ENCODE results near the gene VENTX. TPM values are rescaled to one million over a fixed set of nuclear protein-coding genes. Genes with fewer than 3 reads are reported as not detected.

Gene VENTX
- polyA plus RNA-seq, 4 donors, result 0.06 to 0.24 (median 0.18) TPM

DNA sequence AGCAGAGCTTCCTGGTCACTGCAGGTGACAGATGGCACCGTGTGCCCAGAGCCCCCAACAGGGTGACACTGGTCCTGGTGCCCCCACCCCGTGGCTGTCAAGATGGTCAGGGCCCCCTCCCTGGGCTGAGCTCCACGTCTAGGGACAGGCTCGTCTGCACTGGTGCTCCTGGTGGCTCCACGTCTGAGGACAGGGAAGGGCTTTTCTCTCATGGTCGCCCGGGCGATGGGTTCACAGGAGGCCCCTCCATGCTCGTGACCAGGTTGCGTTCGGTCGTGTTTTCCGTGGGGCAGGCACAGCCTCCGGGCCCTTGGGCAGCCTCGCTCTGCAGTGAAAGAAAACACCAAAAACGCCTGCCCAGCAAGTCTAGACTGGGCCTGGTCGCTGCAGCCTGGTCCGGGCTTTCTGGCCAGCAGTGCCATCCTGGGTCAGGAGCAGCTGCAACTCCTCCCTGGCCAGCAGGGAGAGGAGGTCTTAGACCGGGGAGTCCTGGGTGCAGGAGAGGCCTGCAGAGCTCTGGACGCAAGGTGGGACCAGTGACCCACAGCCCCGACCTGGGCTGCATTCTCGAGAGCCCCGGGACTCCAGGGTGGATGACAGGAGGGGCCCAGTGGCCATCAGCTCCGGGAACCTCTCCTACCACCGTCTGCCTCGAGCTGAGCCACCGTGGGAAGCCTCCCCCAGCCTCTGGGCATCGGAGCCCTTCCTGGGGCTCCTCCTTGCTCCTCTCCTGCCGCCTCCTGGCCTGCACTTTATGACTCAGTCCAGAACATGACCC, 35.5 kb upstream of the VENTX start:
- no peak for DNase-seq (ENCODE audit: low read depth in 4 of 4, low spot score in 3 of 4)

GRCh38 chr10:133202778-133203651, 34.6 kb upstream of the VENTX start:
- no peak for DNase-seq (ENCODE audit: low read depth in 4 of 4, low spot score in 3 of 4)

GRCh38 chr10:133203652-133204195, 33.9 kb upstream of the VENTX start:
- no peak for DNase-seq (ENCODE audit: low read depth in 4 of 4, low spot score in 3 of 4)

DNA sequence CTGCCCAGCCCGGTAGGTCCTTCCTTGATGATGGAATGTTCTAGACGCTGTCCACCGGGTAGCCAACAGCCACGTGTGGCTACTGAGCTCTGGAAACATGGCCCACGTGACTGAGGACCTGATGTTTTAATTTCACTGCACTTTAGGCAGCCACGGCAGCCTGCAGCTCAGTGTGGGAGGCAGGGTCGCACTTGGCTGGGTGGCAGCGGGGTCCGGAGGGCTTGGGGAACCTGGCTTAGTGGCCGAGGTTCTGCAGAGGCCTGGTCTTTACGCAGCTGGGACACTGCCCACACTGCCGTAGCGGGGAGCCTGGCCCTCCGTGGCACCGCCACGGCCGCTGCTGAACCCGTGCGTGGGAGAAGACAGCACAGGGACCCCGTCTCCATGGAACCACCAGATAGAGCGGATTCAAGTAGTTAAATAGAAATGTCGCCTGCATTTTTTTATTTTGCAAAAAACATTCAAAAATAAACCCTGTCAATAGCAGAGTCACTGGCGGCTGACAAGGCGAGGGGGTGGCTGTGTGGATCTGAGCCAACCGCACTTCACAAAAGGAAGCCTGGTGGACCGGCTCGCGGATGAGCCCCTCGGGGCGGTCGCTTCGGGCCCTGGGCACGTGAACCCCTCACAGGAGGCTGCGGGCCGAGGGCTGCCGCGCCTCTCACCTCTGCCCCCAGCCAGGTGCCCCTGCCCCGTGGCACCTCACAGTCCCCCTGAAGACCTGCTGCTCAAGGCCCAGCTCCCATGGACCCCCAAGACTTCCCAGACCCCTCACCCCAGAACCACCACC, 33.2 kb upstream of the VENTX start:
- no peak for DNase-seq (ENCODE audit: low read depth in 4 of 4, low spot score in 3 of 4)

DNA sequence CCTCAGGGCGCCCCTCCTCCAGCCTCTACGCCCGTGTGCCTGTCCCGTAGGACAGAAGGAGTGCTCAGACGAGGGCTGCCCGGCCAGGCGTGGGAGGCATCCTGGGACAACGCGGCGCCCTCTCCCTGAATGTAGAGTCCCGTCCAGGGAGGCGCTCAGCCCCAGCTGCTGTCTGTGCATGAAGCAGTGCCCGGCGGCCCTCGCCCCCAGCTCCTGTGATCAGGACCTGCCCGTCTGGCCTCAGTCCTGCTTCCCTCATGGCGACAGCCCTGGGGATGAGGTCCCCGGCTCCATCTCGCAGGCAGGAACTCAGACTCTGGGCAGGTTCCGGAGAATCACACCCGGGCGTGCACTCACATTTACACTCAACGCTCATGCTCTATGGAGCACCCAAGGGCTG, 32.5 kb upstream of the VENTX start:
- DNase-seq (ENCODE audit: low read depth in 4 of 4, low spot score in 3 of 4), result no peak

GRCh38 chr10:133206356-133207040, 31.2 kb upstream of the VENTX start:
- DNase-seq (ENCODE audit: low read depth in 4 of 4, low spot score in 3 of 4), result no peak

DNA sequence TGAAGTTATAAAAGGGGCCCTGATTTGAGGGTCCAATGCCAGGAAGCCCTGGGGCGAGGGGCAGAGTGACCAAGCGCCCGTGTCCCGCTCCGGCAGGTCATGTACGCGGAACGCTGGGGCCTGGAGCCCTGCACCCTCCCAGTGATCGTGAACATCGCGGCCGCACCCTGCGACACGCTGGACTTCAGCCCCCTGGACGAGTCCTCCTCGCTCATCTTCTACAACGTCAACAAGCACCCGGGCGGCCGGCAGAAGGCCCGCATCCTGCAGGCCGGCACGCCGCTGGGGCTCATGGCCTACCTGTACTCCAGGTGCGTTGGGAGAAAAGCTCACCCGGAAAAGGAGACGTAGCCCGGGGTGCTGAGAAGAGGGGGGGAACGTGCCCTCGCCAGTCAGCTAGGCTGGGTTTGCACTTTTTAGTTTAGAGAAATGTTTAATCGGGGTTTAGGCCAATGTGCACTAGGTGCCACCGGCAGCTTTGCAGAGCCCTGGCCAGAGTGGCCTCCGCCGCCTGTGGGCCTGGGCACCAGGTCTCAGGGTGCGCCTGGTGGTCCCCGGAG, 30.5 kb upstream of the VENTX start:
- DNase-seq (ENCODE audit: low read depth in 4 of 4, low spot score in 3 of 4), result no peak

- no peak for DNase-seq (ENCODE audit: low read depth in 4 of 4, low spot score in 3 of 4)
Measured at GRCh38 chr10:133207627-133208026, 30.0 kb upstream of the VENTX start.

- DNase-seq (ENCODE audit: low read depth in 4 of 4, low spot score in 3 of 4), result no peak
Measured at GRCh38 chr10:133208466-133208865, 29.2 kb upstream of the VENTX start.

DNA sequence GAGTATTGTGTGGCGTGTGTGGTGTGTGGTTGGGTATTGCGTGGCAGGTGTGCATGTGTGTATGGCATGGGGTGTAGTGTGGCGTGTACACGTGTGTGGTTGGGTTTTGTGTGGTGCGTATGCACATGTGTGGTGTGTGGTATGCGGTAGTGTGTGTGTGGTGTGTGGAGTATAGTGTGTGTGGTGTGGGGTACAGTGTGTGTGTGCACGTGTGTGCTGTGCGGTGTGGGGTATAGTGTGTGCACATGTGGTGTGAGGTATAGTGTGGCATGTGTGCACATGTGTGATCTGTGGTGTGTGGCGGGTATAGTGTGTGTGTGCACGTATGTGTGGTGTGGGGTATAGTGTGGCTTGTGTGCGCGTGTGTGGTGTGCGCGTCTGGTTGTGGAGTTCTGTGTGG, 28.5 kb upstream of the VENTX start:
- no peak for DNase-seq (ENCODE audit: low read depth in 4 of 4, low spot score in 3 of 4)

DNA sequence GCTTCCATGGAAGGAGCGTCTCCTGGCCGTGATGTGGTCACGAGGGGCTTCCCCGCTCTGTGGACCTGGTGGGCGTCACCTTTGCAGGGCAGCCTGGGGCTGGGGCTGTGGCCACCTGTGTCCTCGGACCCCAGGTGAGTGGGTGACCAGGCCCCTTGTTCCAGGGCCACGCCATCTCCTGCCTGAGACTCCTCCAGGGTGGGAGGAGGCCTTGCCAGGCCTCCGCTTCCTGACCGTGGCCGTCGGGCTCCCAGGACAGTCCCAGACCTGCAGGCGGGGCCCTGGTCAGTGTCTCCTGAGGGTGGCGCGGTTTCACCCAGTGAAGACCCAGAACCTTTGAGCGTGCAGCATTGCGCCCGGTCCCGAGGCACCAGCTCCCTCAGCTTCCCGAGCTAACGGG, 28.0 kb upstream of the VENTX start:
- no peak for DNase-seq (ENCODE audit: low read depth in 4 of 4, low spot score in 3 of 4)

- DNase-seq (ENCODE audit: low read depth in 4 of 4, low spot score in 3 of 4), result no peak
Measured at GRCh38 chr10:133210398-133211140, 27.1 kb upstream of the VENTX start.

DNA sequence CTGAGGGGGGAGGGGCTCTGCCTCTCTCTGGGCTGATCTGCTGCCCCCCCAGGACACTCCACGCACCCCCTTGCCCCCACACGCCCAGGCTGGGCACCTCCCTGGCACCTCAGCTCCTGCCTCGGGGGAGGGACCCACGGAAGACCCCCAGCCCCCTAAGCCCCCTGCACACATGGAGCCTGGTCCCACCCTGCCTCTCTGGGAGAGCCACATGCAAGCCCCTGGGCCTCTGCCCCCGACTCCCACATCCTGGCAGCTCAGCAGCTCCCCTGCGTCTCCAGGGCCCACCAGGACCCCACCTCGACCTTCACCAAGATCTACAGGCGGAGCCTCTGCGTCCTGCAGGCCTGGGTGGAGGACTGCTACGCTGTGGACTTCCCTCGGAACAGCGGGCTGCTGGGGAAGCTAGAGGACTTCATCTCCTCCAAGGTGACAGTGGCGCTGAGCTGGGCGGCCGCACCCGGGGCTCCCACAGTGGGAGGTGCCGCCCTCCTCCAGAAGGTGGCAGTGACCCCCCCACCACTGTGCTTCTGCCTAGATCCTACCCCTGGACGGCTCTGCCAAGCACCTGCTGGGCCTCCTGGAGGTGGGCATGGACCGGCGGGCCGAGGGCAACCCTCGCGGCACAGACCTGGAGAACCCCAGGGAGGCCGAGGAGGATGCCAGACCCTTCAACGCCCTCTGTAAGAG, 26.4 kb upstream of the VENTX start:
- DNase-seq (ENCODE audit: low read depth in 4 of 4, low spot score in 3 of 4), result no peak

- DNase-seq (ENCODE audit: low read depth in 4 of 4, low spot score in 3 of 4), result no peak
Measured at GRCh38 chr10:133211959-133212852, 25.4 kb upstream of the VENTX start.

GRCh38 chr10:133212853-133213494, 24.7 kb upstream of the VENTX start:
- DNase-seq (ENCODE audit: low read depth in 4 of 4, low spot score in 3 of 4), result no peak

- no peak for DNase-seq (ENCODE audit: low read depth in 4 of 4, low spot score in 3 of 4)
Measured at GRCh38 chr10:133213641-133214467, 23.8 kb upstream of the VENTX start.
